ENCODE measurements around the gene PHF13.
"Not testable (repeated sequence)": the region's sequence is repeated elsewhere in the genome, so short reads cannot be mapped to it uniquely, and the experiment has no call there.

Gene PHF13

DNA sequence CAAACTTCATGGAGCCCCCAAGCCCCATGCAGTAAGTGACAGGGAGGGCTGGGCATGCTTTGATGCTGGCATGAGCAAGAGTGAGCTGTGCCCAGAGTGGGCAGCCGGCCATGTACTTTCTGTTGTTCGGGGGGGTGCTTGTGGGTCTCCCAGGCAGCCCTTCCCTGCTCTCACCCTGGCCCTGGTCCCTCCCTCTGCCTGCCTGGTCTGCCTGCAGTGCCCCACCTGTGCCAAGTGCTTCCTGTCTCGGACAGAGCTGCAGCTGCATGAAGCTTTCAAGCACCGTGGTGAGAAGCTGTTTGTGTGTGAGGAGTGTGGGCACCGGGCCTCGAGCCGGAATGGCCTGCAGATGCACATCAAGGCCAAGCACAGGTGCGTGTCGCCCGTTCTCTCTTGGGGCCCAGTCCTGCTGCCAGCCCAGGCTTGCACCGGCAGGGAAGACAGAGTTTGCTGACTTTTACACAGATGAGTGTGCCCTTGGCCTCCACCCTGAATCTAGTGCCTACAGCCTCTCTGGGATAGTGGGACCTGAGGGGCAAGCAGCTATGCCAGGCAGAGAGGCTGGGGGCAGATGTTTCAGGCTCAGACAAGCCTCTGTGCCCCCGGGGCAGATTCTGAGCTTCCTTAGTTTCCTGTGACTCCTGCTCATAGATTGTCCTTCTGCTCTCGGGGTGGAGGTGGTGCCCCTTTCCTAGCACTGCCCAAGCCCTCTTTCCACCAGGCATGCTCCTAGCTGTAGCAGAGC, 26.1 kb upstream of the PHF13 start:
- peak in 1 of 2 experiments; percentile 30 for DNase-seq

DNA sequence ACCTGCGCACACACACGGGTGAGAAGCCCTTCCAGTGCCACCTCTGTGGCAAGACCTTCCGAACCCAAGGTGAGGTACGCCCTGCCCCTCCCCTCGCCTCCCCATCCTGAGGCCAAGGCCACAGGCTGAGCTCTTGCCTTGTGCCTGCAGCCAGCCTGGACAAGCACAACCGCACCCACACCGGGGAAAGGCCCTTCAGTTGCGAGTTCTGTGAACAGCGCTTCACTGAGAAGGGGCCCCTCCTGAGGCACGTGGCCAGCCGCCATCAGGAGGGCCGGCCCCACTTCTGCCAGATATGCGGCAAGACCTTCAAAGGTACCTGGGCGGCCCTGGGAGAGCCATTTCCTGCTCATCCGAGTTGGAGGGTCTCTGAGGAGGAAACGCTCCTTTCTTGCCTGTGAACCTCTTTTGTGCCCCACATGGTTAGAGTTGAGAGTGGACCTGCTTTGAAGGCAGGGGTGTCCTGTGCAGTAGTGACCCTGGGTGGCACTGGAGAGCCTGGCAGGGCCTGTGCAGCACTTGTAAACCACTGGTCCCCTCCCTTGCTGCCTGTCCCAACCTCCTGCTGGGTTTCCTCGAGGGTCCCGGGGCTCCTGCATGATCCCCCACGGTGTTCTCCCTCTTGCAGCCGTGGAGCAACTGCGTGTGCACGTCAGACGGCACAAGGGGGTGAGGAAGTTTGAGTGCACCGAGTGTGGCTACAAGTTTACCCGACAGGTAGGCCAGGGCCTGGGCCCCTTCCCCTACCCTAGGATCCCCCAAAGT, 25.2 kb upstream of the PHF13 start:
- DNase-seq: no peak

DNA sequence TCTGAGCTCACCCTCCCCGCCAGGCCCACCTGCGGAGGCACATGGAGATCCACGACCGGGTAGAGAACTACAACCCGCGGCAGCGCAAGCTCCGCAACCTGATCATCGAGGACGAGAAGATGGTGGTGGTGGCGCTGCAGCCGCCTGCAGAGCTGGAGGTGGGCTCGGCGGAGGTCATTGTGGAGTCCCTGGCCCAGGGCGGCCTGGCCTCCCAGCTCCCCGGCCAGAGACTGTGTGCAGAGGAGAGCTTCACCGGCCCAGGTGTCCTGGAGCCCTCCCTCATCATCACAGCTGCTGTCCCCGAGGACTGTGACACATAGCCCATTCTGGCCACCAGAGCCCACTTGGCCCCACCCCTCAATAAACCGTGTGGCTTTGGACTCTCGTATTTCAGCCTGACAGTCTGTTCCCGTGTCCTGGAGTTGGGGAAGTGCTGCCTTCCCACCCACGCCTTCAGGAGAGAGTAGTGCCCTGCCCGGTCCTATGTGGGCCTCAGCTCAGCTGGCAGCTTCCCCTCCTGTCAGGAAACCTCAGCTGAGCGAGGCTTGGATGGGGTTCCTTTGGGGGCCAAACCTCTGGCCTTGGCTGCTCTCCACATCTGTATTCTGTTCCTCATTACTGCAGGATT, 24.5 kb upstream of the PHF13 start:
- no peak for DNase-seq

DNA sequence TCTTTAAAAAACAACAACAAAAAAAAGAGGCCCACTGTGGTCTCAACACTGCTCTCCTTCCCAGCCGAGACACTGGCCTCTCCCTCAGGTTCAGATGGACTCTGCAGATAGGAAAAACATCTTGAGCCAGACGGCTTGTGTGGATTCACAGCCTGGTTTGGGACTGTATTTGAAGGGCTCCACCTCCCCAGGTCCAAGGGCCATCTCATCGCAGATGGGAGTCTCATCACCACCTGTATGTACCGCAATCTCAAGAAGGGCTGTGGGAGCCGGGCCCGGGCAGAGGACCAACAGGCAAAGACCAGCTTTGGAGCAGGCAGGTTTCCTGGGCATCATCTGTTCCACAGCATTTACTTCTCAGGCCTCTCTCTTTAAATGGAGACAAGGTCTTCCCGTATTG, 23.5 kb upstream of the PHF13 start:
- DNase-seq: no peak

DNA sequence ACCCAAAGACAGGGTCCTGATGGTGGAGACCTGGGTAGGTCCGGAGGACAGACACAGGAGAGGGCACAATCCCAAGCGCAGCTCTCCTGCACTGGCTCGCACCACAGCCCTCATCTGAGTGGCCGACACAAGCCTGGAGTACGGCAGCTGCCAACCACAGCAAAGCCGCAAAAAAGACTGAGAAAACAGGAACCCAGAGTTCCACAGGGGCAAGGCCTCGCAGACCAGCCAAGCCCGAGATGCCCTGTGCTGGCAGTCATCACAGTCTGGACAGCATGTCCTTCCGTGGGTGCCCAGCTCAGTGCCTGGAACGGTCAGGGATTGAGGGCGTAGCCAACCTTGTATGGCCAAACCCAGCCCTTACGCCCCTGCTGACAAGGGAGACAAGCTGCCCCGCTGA, 22.3 kb upstream of the PHF13 start:
- no peak for DNase-seq

DNA sequence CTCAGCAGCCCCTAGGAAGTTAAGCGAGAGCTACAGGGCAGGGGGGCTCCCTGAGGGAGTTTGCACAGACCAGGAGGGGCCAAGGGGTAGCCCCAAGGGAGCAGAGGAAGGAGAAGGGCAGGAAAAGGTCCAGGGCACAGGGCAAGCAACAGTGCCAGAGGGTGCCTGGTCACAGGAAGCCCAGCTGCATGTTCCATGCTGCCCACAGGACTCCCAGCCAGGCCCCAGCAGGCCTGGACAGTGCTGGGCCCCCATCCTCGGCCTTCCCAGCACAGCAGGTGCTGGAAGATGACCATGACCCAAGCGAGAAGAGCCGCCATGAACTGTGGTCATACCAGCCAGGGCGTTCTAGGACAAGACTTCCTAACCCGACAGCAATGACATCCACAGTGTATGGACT, 21.9 kb upstream of the PHF13 start:
- no peak for DNase-seq

DNA sequence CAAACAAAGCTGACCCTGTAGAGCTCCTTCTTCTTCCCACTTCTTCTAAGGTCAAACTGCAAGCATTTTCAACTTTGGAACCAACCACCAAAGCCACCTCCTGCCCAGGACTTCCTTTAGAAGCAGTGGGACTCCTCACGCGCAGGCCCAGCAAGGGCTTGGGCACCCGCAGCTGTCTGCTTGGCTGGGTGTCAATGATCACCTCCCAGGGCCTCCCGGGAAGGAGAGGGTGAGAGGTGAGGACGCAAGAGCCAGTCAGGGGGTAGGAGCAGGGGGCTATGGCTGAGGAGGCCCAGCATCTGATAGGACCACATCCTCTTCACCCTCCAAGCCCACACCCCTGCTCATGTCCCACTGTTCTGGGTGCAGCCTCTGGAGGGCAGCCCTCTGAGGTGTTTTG, 21.1 kb upstream of the PHF13 start:
- no peak for DNase-seq

DNA sequence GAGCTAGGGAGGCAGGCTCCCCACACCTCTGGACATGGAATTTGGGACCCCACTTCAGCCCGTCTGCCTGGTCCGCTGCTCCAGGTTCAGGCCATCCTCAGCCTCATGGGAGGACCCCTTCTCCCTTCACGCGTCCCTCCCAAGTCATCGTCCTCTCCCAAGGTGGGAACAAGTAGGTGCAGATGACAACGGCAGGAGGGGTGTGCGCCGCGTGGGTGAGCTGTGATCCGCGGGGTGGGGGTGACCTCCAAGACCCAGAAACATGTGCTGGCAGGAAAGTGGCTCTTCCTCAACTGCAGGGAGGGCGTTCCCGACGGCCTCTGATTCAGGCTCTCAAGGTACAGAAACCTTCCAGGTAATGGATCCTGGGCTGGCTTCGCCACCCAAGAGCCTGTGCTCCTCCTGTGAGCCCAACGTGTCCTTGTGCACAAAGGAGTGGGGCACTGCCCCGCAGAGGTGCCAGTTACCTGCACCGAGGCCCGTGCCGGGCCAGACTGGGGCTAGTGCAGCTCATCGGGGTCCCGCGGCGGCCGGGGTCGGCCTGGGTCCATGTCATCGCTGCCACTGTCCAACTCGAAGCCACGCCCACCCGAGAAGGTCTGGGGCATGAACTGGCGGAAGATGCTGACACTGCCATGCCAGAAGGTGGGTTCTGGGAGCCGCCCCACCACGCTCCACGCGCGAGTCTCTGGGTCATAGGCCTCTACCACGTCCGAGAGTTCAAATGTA, 20.5 kb upstream of the PHF13 start:
- no peak for DNase-seq

DNA sequence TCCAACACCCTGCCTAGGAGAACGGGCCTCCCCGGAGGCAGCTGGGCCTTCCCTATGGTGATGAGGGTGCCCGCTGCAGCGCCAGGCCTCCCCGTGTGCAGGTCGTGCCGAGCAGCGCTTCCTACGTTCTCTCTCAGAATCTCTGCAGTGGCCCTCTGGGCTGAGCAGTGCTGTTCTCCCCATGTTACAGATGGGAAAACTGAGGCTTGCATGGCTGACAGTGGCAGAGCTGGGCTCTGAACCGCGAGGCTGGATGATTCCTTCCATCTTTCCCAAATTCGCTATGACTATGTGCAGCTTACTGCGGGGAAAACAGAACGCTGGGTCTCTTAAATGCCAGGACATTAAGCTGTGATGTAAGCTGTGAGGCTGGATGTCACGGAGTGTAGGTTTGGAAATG, 19.7 kb upstream of the PHF13 start:
- DNase-seq: no peak

DNA sequence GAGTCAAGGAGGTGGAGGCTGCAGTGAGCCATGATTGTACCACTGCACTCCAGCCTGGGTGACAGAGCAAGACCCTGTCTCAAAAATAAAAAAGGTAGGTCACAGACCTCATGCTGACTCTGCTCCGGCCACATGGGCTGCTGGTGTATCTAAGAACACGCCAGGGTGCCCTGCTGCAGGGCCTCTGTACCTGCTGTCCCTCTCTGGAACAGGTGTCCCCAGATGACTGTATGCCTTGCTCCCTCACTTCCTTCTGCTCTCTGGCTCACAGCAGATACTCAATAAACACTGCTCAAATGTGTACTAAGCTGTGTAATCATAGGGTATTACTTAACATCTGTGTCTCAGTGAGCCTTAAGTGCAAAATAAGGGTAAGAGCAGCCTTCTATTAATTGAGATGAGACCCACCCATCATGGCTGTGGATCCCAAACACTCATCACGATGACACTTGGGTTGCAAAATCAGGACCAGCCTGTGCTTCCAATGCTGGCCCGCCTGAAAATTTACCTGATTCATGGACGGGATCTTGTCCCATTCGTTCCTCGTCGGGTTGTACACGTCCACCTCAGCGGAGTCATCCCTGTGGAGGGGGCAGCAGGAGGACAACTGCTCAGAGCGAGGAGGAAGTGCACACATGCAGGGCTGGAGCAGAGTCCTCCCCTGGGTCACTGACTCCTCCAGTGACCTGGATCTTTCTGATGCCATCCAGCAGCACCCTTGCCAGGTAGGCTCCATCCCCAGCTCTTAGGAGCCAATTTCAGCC, 18.4 kb upstream of the PHF13 start:
- no peak for DNase-seq

DNA sequence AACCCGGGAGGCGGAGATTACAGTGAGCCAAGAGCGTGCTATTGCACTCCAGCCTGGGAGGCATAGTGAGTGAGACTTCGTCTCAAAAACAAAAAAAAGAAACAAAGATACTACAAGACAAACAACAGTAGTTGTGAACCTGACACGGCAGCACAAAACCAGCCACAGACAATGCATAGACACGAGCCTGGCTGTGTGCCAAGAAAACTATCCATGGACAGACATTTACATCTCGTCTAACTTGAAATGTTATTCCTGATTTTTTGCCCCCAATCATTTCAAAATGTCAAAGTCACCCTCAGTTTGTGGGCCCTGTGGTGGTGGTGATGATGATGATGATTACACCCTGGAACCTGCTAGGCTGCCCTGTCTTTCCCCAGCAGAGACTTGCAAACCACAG, 17.2 kb upstream of the PHF13 start:
- no peak for DNase-seq

DNA sequence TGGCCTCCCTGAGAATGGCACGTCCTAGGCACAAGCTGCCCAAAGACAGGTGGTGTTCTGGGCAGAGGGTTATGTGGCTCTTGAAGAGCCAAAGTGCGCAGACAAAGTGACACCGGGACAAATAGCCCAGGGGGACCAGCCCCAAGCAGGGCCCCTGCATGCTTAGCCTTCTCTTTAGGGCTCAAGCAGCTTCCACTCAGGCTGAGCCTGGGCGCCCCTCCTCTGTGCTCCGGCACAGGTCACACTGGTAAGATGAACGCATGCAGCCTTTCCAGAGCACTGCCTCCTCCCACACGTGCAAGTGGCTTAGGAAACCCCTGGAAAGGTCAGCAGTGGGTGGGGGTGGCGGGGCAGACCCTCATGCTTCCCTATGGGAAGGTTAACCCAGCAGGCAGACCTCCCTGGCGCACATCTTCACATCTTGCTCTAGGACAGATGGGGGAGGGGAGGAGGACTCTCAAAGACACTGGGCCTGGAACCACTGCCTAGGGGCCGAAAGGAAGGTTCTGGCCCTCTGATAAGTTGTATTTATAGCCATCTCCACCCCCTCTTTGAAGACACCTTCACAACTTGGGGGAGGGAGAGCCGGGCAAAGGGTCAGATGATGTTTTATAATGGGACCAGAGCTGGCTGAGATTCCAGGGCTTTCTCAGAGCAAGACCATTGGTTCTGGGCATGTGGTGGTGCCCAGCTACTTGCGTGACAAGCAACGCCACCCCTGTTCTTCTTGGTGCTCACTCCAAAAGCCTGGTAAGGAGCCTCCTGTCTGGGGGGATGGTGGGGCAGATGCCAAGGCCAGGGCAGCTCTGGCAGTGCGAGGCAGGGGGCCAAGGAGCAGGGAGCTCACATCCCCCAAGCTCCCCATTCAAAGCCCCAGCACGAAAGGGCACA, 16.4 kb upstream of the PHF13 start:
- no peak for DNase-seq

DNA sequence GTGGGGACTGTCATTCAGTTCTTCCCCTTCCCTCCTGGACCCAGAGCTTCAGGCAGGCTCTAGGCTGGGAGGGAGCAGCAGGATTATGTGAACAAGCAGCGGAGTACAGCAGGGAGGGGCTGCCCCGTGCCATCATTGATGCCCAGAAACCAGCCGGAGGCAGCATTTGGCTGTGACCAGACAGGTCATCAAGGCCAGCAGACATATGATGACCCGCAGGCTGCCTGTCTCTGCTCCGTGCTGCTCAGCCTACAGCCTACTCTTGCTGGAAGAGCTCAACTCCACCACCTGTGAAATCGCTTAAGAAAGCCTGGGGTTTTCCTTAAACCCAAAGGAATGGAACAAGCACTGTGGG, 15.8 kb upstream of the PHF13 start:
- no peak for DNase-seq

DNA sequence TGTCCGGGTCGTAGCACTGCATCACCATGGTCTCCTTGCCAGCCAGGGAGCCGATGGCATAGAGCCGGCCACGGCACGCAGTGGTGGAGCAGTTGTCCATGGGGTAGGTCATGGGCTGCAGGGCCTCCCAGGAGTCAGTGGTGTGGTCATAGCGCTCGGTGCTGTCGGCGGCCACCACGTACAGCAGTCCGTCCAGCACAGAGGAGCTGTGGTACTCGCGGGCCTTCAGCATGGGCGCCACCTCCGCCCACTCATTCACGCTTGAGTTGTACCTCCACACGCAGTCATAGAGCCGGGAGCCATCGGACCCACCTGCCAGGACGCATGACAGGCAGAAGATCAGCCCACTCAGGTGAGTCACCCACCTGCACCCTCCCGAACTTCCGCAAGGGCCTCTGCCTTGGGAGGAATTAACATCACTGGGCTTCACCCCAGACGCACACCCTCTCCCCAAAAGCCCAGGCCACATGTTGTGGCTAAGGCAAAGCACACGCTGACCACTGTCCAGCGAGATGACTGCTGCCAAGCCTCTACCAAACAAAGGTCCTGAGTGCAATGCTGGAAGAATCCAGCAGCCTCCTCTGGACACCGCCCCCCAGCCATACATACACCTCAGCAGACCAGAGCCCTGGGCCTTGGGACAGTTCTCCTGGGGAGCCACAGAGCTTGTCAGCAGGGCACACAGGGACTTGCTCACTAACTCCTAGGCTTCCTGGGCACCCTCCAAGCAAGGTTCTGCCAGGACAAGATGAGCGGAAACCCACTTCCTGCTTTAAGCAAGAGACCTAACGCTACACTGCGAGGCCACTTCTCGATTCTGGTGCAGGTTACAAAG, 14.2 kb upstream of the PHF13 start:
- no peak for DNase-seq

DNA sequence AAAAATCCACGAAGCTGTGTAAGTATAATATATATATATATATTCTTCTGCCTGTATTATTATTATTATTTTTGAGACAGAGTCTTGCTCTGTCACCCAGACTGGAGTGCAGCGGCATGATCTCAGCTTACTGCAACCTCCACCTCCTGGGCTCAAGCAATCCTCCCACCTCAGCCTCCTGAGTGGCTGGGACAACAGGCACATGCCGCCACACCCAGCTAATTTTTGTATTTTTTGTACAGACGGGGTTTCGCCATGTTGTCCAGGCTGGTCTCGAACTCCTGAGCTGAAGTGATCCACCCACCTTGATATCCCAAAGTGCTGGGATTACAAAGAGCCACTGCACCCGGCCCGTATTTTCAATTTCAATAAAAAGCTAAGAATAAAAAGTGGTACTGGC, 13.5 kb upstream of the PHF13 start:
- DNase-seq: not testable (repeated sequence)

DNA sequence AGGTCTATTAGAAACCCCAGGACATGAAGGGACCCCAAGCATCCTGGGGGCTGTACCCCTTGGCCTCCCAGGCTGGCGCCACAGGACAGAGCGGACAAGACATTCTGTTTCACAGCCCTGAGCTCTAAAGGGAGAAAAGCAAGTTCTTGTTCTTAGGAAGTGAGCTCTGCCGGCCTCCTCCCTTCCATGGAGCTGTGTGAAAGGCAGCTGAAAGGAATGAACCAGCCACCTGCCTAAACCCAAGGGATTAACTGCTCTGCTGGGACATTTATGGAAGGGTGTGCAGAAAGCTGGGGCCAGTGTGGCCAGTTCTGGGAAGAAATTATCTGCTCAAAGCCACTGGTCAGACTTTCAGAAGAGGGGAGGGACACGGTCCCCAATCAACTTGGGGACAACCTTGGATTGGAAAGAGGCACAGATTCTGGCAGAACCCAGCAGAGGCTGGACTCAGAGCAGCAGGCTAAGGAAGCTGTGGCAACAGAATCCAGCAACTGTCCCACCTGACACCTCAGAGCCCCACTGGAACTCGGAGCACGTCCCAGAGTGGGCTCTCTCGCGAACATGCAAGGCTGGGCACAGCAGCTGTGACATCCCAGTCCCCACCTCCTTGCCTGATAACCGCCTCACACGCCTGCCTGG, 13.0 kb upstream of the PHF13 start:
- no peak for DNase-seq

DNA sequence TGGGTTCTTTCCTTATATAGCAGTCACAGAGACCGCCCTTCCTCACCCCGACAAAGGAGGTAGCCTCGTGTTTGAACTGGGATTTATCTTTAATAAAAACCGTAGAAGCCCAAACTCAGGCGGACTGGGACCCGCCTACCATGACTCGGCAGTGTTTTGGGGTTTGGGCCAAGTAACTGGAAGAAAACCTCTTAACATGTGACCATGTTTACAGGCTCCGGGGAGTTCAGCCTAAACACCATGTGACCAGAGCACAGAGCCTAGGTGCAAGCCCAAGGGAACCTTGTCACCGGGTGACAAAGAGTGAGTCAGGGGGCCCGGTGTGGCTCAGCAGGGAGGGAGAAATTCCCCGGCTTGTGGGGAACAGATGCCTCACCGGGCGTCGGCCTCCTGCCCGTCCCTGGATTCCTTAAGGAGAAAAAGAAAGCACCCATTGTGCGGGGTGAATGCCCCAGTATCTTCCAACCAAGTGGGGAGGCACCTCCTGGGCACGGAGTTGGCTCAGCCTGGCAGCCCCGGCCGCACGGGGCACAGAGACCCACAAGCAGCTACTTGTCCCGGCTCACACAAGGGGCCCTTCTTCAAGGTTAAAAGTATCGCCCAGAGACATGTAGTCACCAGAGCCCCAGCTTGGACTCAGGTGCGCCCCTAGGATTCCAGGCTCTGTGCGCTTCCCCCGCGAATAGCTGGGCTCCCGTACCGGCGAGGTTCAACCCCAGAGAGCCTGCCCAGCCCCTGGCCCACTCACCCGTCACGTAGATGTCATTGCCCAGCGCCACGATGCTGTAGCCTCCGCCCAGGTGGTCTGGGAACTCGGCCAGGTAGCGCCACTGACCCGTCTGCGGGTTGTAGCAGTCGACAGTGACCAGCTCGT, 12.2 kb upstream of the PHF13 start:
- DNase-seq: peak; percentile 44 to 53

DNA sequence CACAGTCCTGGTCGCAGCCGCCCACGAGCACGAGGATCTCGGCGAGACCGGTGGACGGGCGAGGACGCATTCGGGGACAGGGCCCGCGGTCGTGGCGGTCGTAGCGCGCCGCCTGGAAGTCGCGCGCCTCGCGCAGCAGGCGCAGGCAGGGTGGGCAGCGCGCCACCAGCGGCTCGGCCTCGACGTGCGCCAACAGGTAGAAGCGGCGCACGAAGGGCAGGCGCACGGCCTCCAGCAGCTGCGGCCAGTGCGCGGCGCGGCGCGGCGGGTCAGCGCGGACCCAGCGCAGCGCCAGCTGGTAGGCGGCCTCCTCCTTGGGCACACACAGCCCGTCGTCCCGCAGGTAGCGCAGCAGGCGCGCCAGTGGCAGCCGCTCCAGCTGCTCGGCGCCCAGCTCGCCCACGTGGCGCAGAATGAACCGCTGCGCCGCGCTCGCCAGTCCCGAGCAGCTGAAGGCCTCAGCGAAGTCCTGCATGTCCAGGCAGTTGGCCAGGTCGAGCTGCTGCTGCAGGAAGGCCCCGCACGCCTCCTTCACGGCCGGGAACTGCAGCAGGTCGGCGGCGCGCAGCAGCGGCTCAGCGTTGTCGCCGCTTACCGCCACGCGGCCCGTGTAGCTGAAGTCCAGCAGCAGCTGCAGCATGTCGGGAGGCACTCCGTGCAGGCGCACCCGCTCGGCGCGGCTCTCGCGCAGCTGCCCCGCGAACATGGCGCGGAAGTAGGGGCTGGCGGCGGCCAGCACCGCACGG, 11.4 kb upstream of the PHF13 start:
- no peak for DNase-seq

All from NCI-H446 (cell line).